Activated CD4-positive, alpha-beta T cell treated with anti-CD3 and anti-CD28 coated beads for 48 hours (primary cell): Measurements from ENCODE around the gene FAM110A.
A peak's percentile ranks its signal among the peaks of the same experiment; 100 is the strongest.
"Not testable (repeated sequence)": the region's sequence is repeated elsewhere in the genome, so short reads cannot be mapped to it uniquely, and the experiment has no call there.

Experiments
- DNase-seq: peaks from one replicate; pipeline ENCODE4 v3.0.0-alpha.2; 2020

Gene FAM110A

GRCh38 chr20:845226-845868, 11.8 kb downstream of the FAM110A start:
- DNase-seq: no peak

DNA sequence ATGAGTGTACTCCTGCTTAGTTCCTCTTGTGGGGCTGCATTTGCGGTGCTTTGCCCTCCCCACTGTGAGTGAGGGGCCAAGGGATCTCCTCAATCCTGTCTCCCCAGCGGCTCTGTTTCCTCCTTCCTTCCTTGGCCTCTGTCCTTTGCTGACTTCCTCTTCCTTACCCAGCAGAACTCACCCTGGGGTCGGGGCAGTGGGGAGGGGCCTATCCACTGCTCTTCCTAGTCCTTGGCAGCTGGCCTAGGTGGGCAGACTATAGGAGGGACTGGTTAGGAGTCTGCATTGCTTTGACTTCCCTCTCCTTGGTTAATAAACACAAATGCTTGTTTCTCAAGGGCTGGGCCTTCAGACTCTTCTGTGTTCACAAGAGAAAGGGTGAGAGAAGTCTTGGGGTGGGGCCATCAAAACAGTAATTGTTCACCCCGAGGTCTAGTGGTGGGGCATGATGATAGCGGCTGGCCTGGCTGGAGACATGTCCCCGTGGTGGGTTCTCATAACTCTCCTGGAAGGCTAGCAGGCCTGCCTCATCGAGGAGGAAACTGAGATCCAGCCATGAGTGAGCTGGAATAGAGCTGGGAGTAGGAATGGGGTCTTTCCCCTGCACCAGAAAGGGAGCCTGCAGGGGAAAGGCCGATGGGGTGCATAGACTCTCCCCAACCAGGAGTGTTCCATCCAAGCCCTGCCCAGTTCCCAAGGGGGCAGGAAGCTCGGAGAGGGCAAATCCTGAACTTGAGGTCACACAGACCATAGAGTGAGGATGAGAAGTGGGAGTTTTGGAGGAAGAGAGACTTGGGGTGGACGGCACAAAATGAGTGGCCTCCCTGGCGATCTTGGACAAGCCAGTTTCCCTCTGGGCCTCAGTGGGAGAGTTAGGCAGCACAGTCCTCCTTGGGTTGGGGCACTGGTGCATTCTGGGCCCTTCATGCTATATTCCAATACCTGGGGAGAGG, 12.7 kb downstream of the FAM110A start:
- no peak for DNase-seq

DNA sequence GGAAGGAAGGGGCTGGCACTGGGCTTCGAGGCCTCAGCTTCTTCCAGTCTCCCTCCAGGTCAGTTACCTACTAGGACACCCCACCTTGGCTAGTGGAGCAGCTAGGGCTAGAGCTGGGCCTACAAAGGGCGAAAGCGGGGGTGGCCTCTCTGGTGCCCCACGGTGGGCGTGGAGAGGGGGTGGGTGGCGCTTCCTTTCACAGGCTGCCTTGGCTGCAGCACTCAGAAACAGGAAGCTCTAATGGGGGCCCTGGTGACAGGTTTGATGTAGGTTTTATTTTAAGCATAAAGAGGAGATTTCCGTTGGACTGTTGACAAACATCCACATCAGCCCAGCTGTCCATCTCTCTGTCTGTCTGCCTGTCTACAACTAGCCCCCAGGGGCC, 13.4 kb downstream of the FAM110A start:
- DNase-seq: peak; percentile 51

- DNase-seq: no peak
Measured at GRCh38 chr20:848193-848592, 14.7 kb downstream of the FAM110A start.

GRCh38 chr20:848731-849130, 15.2 kb downstream of the FAM110A start:
- DNase-seq: not testable (repeated sequence)

DNA sequence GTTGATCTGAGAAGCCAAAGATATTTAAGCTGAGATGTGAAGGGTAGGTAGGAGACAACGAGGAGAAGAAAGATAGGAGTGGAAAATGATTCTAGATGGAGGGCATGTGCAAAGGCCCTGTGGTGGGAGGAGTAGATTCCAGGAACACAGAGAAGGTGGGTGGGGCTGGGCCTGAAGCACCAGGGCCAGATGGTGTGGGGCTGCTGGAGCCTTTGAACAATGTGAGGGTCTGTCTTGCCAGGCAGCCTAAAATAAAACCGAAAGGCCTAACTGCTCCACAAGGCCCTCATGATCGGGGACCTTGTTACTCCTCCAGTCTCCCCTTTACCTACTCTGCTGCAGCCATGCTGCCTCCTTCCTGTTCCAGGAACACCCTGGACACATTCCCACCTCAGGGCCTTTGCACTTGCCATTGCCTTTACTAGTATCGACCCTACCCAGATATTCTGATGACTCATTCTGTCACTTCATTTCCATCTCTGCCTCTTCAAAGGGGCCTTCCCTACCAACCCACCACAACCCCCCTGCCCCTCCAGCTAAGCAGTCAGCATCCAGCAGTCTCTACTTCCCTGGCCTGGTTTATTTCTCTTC, 20.0 kb downstream of the FAM110A start:
- DNase-seq: no peak

DNA sequence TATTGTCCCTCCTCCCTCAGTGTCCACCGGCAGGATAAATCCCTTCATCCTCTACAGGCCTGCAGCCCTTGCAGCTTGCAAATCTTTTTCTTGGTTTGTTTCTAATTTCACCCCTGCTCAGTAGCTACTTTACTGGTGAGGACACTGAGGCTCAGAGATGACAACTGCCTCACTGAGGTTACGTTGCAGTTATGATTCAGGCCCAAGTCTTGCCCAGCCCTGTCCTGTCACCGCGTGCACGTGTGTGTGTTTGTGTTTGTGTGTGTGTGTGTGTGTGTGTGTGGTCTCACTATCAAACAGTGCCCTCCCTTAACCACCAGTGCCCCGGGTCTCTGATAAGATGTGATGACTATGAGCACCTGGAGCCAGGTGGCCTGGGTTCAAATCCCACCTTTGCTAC, 21.1 kb downstream of the FAM110A start:
- no peak for DNase-seq

DNA sequence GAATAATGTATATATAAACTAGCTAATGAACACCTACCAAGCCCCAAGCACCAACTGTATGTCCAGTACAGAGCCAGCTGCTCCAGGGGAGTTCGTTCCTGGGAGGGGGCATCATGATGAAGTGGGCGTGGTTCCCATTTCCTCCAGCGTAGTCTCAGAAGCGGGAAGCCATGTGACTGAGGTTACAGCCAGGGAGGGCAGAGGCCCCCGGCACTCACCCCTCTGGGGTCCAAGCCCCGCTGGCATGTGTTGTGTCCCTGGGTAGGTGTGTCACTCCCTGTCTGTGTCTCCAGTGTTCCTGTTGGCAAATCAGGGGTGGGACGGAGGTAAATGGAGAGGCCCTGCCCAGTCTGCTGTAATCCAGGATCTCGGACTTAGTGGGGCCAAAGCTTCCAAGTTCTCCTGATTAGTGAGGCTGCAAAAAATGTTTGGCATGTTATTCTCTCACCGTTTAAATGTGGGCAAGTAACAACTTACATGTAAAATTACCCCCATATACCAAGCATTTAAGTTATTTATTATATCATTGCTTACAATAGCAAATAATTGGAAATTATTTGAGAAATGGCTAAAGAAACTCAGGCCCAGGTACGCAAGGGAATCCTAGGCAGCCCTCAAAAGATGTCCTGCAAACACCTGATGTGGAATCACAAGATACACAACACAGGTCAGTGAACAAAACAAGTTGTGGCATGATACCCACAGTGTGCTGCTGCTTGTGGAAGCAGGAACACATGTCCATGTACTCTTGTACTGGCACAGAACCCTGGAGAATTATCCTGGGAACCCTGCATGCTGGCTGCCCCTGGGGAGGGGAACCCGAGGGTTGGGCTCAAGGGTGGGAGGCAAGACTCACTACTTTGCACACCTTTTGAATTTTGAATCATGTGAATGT, 22.2 kb downstream of the FAM110A start:
- DNase-seq: no peak

GRCh38 chr20:856361-856775, 22.9 kb downstream of the FAM110A start:
- peak; percentile 63 for DNase-seq

DNA sequence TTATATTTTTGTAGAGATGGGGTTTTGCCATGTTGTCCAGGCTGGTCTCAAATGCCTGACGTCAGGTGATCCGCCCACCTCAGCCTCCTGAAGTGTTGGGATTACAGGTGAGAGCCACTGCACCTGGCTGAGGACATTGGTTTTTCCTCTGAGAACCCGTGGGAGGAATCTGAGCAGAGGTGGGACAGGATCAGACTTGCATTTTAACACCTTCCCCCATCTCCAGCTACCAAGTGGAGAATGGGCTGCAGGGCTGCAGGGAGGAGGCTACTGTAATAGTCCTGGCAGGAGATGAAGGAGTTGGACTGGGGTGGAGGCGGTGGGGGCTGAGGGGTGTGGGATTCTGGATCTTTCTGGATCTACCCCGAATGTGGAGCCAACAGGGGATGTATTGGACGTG, 24.5 kb downstream of the FAM110A start:
- DNase-seq: no peak

DNA sequence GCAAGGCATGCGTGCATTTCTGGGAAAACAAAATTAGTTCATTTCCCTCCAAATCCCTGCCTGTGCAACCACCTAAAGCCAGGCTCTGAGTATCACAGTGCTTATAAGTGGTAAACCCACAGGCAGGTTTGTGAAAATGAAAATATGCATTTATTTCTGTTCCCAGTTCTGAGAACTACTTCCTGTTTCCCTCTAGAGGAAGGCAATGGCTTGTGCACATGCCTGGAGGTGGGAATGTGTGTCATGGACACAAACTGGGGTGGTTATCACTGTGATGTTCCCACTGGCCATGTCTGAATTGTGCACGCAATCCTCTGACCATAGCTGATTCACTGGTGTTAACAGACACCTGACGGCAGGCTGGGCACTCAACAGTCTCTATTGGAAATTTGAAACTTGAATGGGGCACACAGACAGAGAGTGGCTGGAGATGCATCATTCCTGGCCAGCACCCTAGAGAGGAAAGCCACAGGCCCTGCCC, 26.3 kb downstream of the FAM110A start:
- DNase-seq: no peak

- DNase-seq: no peak
Measured at GRCh38 chr20:860891-861290, 27.4 kb downstream of the FAM110A start.

DNA sequence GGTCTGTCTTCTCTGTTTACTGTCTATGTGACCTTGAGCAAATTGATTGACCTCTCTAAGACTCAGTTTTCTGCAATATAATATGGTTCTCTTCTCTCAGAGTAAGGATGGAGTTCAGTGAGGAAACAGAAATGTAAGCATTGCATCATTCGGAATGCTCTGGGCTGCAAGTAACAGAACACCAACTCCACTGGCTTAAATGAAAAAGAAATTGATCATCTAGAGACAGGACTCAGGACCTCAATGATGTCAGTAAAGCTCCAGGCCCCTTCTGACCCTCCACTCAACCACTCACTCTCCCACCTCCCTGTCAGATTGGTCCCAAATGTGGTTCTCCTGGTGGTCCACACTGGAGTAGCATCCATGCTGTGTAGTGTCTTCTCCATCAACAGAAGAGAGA, 31.9 kb downstream of the FAM110A start:
- DNase-seq: no peak

GRCh38 chr20:868279-868678, 34.8 kb downstream of the FAM110A start:
- DNase-seq: no peak

GRCh38 chr20:869606-870005, 36.1 kb downstream of the FAM110A start:
- DNase-seq: no peak

GRCh38 chr20:870758-871157, 37.2 kb downstream of the FAM110A start:
- DNase-seq: no peak

DNA sequence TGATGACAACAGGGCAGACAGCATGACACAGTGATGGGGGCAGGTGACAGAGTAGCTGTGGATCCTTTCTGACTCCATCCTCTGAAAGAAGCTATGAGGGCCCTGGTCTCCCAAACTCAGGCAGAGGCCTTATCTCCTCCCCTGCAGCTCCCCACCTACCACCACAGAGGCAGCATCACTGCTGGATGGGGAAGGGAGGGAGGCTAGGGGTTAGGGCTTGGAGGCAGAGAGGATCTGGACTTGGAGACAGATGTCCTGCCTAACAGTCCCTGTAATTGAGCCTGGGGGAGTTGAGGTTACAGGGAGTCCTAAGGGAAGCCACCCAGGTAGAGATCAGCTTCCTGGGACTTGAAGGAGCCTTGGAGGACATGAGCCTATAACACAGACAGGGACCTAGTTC, 37.9 kb downstream of the FAM110A start:
- DNase-seq: no peak

- no peak for DNase-seq
Measured at GRCh38 chr20:871948-872347, 38.4 kb downstream of the FAM110A start.

- no peak for DNase-seq
Measured at GRCh38 chr20:872855-873520, 39.5 kb downstream of the FAM110A start.

DNA sequence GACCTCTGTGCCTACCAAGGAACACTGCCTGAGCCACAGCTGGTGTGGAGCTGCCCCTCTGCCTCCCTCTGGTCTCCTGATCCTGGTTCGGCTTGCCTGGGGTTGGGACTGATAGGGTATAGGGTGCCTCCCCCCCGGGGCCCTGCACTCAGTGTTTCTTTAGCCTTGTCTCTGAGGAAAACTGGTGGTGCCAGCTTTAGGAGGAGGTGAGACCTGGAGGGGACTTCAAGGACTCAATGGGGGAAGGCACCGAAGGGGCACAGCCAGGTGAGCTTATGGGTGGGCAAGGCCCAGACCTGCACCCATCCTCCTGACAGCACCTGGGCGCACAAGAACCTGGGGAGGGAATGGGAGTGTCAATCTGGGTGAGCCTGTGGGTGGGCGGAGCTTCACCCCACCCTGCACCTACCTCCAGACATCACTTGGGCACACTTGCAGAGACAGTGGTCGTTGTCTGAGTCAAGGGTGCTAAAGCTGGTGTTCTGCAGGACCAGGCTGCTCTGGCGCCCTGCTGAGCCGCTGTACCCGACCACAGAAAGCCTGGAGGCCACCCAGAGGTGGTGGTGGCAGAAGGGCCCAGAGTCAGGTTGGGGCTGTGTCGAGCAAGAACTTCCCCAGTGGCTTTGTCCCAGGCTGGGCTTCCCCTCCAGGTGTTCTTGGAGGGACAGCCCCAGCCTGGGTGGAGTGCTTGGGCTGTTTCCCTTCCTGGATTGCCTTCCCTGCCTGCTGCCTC, 40.5 kb downstream of the FAM110A start:
- DNase-seq: no peak

- no peak for DNase-seq
Measured at GRCh38 chr20:875115-875514, 41.6 kb downstream of the FAM110A start.
